Measurements from ENCODE around the gene EIF4G3.
"Not testable (repeated sequence)": the region's sequence is repeated elsewhere in the genome, so short reads cannot be mapped to it uniquely, and the experiment has no call there.

Gene EIF4G3

DNA sequence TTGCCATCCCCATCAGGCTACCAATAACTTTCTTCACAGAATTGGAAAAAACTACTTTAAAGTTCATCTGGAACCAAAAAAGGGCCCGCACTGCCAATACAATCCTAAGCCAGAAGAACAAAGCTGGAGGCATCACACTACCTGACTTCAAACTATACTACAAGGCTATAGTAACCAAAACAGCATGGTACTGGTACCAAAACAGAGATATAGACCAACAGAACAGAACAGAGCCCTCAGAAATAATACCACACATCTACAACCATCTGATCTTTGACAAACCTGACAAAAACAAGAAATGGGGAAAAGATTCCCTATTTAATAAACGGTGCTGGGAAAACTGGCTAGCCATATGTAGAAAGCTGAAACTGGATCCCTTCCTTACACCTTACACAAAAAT lies 84.2 kb downstream of the EIF4G3 start:
- not testable (repeated sequence) for H3K27ac ChIP-seq (ENCODE audit: low read depth, low read length)

DNA sequence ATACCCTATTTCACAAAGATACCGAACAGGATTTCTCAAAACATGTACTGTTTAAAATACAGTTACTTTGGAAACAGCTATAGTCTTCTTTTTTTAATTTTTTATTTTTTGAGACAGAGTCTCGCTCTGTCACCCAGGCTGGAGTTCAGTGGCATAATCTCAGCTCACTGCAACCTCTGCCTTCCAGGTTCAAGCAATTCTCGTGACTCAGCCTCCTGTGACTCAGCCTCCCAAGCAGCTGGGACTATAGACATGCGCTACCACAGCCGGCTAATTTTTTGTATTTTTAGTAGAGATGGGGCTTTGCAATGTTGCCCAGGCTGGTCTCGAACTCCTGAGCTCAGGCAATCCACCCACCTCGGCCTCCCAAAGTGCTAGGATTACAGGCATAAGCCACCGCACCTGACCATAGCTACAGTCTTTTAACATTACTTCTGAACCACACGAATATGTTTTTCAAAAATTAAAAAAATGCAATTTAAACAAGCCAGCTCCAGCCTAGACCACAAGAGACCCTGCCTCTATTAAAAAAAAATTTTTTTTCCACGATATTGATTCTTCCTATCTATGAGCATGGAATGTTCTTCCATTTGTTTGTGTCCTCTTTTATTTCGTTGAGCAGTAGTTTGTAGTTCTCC lies 85.5 kb downstream of the EIF4G3 start:
- not testable (repeated sequence) for H3K4me3 ChIP-seq (ENCODE audit: low read length); H3K27me3 ChIP-seq (ENCODE audit: control insufficient read depth, insufficient read depth, low read length); H3K9ac ChIP-seq (ENCODE audit: low read length); H3K27ac ChIP-seq (ENCODE audit: low read depth, low read length); H3K36me3 ChIP-seq (ENCODE audit: control insufficient read depth, insufficient read depth, low read length); H3K4me1 ChIP-seq (ENCODE audit: control insufficient read depth, insufficient read depth, low read length)

More for the DNA sequence above, 84.2 kb downstream of the EIF4G3 start:
- H3K4me1 ChIP-seq (ENCODE audit: control insufficient read depth, insufficient read depth, low read length); H3K27me3 ChIP-seq (ENCODE audit: control insufficient read depth, insufficient read depth, low read length); H3K4me3 ChIP-seq (ENCODE audit: low read length); H3K9ac ChIP-seq (ENCODE audit: low read length); H3K36me3 ChIP-seq (ENCODE audit: control insufficient read depth, insufficient read depth, low read length): not testable (repeated sequence)

DNA sequence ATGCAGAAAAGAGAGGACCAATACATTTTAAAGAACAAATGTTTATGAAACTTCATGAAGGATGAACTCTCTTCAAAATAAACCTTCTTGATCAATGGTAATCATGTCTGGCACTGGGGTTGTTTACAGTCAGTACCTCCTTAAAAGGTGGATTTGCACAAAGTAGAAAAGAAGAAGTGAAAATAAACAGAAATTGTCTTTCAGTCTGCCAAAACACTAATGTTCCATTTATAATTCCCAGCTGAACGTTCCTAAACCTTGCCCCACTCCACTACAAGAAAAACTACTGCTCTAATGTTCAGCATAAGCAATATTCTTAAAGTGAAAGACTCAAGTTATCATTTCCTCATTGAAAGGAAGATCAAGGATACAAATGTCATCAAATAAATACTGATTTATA lies 86.2 kb downstream of the EIF4G3 start:
- H3K36me3 ChIP-seq (ENCODE audit: control insufficient read depth, insufficient read depth, low read length): peaks cover 3% of the 10 kb centered on the region
- no peaks in the 10 kb centered on the region for H3K27me3 ChIP-seq (ENCODE audit: control insufficient read depth, insufficient read depth, low read length)
- H3K4me3 ChIP-seq (ENCODE audit: low read length): no peak overlapping the region
- H3K9ac ChIP-seq (ENCODE audit: low read length): no peak overlapping the region
- peaks cover 4% of the 10 kb centered on the region for H3K4me1 ChIP-seq (ENCODE audit: control insufficient read depth, insufficient read depth, low read length)
- H3K27ac ChIP-seq (ENCODE audit: low read depth, low read length): no peak overlapping the region

DNA sequence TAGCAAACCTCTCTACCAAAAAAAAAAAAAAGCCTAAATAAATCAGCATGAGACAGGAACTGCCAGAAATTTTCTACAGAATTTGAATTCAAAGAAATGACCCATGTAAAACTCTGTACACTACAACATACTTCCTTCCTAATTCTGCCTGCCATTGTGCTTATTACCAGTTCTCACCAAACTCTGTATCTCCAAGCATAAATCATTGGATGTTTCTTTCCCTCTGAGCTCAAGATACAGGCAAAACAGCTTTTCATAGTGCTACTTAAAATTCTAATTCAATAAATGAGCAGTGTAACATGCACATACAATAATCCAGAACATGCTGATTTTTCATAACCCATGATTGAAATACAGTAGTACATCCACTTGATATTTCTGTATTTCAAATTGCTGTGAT lies 87.0 kb downstream of the EIF4G3 start:
- no peak overlapping the region for H3K4me3 ChIP-seq (ENCODE audit: low read length)
- peaks cover 4% of the 10 kb centered on the region for H3K36me3 ChIP-seq (ENCODE audit: control insufficient read depth, insufficient read depth, low read length)
- H3K4me1 ChIP-seq (ENCODE audit: control insufficient read depth, insufficient read depth, low read length): peaks cover 4% of the 10 kb centered on the region
- H3K27ac ChIP-seq (ENCODE audit: low read depth, low read length): no peak overlapping the region
- H3K9ac ChIP-seq (ENCODE audit: low read length): no peak overlapping the region
- no peaks in the 10 kb centered on the region for H3K27me3 ChIP-seq (ENCODE audit: control insufficient read depth, insufficient read depth, low read length)

DNA sequence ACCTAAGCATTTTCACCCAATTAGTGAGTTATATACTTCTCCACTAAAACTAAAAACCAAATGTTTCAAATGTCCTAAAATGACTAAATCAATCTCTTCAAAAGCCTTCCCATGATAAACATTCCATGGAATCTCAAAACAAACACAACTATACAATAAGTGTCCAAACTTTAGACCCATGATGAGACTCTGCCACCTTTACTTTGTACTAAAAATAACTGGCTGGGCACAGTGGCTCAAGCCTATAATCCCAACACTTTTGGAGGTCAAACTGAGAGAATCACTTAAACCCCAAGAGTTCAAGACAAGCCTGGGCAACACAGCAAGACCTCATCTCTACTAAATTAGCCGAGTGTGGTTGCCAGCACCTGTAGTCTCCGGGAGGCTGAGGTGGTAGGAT lies 87.4 kb downstream of the EIF4G3 start:
- Histone ChIP-seq H3K4me1 (ENCODE audit: control insufficient read depth, insufficient read depth, low read length) (peaks cover 4% of the 10 kb centered on the region), H3K27me3 (ENCODE audit: control insufficient read depth, insufficient read depth, low read length) (no peaks in the 10 kb centered on the region), H3K27ac (ENCODE audit: low read depth, low read length) (no peak overlapping the region), H3K9ac (ENCODE audit: low read length) (no peak overlapping the region), H3K36me3 (ENCODE audit: control insufficient read depth, insufficient read depth, low read length) (peaks cover 6% of the 10 kb centered on the region), H3K4me3 (ENCODE audit: low read length) (no peak overlapping the region)

DNA sequence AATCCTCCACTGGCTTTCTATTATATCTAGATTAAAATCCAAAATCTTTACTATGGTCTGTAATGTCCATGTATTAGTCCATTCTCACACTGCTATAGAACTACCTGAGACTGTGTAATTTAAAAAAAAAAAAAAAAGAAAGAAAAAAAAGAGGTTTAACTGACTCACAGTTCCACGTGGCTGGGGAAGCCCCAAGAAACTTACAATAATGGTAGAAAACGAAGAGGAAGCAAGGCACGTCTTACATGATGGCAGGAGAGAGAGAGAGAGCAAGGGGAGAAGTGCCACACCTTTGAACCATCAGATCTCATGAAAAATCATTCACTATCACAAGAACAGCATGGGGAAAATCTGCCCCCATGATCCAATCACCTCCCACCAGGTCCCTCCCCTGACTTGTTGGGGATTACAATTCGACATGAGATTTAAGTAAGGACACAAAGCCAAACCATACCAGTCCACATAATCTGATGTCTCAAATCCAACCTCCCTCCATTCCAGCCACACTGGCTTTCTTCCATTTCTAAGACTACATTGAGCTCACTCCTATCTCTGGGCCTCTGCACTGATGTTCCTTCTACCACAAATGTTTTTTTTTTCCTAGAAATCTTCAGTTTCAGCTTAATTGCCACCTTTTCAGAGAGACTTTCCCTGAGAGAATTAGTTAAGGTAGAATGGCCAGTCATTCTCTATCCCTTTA lies 92.4 kb downstream of the EIF4G3 start:
- Histone ChIP-seq H3K4me1 (ENCODE audit: control insufficient read depth, insufficient read depth, low read length) (no peaks in the 10 kb centered on the region), H3K36me3 (ENCODE audit: control insufficient read depth, insufficient read depth, low read length) (peaks cover 8% of the 10 kb centered on the region)

DNA sequence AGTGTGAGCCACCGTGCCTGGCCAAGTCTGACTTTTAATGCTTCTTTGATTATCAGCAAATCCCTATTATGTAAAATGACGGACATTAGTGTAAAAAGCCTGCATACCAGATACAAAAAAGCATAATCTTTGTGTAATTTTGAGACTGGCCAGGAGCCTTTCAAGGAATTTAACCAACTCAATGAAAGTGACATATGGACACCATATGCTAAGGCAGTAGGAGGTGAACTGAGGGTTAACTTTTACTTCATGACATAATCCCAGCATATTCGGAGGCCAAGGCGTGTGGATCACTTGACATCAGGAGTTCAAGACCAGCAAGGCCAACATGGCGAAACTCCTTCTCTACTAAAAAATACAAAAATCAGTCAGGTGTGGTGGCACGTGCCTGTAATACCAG lies 94.6 kb downstream of the EIF4G3 start:
- Histone ChIP-seq H3K9ac (ENCODE audit: low read length) (no peak overlapping the region), H3K27ac (ENCODE audit: low read depth, low read length) (no peak overlapping the region), H3K4me1 (ENCODE audit: control insufficient read depth, insufficient read depth, low read length) (no peaks in the 10 kb centered on the region), H3K27me3 (ENCODE audit: control insufficient read depth, insufficient read depth, low read length) (no peaks in the 10 kb centered on the region), H3K36me3 (ENCODE audit: control insufficient read depth, insufficient read depth, low read length) (peaks cover 8% of the 10 kb centered on the region), H3K4me3 (ENCODE audit: low read length) (no peak overlapping the region)

More for the DNA sequence above, 92.4 kb downstream of the EIF4G3 start:
- no peak overlapping the region for H3K4me3 ChIP-seq (ENCODE audit: low read length)
- no peak overlapping the region for H3K27ac ChIP-seq (ENCODE audit: low read depth, low read length)
- H3K27me3 ChIP-seq (ENCODE audit: control insufficient read depth, insufficient read depth, low read length): no peaks in the 10 kb centered on the region
- H3K9ac ChIP-seq (ENCODE audit: low read length): no peak overlapping the region

DNA sequence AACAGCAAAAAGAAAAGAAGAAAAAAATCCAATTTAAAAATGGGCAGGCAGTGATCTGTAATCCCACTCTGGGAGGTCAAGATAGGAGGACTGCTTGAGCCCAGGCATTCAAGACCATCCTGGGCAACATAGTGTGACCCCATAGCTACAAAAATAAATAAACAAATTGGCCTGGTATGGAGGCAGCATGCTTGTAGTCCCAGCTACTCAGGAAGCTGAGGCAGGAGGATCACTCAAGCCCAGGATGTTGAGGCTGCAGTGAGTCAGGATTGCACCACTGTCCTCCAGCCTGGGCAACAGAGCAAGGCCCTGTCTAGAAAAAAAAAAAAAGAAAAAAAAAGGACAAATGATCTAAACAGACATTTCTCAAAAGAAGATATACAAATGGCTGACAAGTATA lies 99.6 kb downstream of the EIF4G3 start:
- H3K27ac ChIP-seq (ENCODE audit: low read depth, low read length): no peak overlapping the region

DNA sequence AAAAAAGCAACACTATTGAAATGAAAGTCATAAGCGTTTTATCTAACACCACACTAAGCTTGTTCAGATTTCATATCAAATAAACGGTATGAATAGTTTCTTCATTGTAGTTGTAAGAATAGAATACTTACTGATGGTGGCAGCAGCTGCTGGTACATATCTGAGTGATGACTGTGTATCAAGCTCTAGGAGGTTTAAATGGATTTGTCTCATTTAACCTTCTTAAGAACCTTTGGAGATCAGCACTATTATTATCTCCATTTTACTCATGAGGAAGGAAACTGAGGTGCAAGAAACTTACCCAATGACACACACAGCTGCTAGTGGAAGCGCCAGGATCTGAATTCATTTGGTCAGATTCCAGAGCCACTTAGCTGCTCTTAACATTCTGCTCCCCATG lies 104.0 kb downstream of the EIF4G3 start:
- H3K27me3 ChIP-seq (ENCODE audit: control insufficient read depth, insufficient read depth, low read length): no peaks in the 10 kb centered on the region
- peaks cover 2% of the 10 kb centered on the region for H3K36me3 ChIP-seq (ENCODE audit: control insufficient read depth, insufficient read depth, low read length)
- H3K27ac ChIP-seq (ENCODE audit: low read depth, low read length): no peak overlapping the region
- no peak overlapping the region for H3K4me3 ChIP-seq (ENCODE audit: low read length)
- H3K9ac ChIP-seq (ENCODE audit: low read length): no peak overlapping the region
- H3K4me1 ChIP-seq (ENCODE audit: control insufficient read depth, insufficient read depth, low read length): peaks cover 2% of the 10 kb centered on the region

More for the DNA sequence above, 99.6 kb downstream of the EIF4G3 start:
- Histone ChIP-seq H3K4me3 (ENCODE audit: low read length) (no peak overlapping the region), H3K9ac (ENCODE audit: low read length) (no peak overlapping the region), H3K36me3 (ENCODE audit: control insufficient read depth, insufficient read depth, low read length) (peaks cover 3% of the 10 kb centered on the region), H3K27me3 (ENCODE audit: control insufficient read depth, insufficient read depth, low read length) (no peaks in the 10 kb centered on the region), H3K4me1 (ENCODE audit: control insufficient read depth, insufficient read depth, low read length) (no peaks in the 10 kb centered on the region)

DNA sequence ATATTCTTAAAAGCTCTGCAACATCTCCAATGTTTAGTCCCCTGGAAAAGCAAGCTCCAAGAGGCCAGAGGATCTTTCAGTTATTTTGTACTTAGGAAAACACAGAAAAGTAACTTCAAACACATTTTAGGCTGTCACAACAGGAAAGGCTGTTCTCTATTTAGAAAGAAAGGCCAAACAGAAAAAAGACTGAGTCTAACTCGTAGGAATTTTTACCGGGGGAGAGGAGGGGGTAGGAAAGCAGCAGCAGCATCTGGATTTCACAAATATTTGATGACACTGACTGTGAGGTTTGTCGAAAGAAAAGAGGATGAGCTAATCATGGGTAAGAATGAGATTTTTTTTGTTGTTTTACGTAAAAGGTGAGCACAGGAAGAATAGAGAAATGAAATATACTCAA lies 107.1 kb downstream of the EIF4G3 start:
- H3K4me3 ChIP-seq (ENCODE audit: low read length): no peak overlapping the region
- H3K27me3 ChIP-seq (ENCODE audit: control insufficient read depth, insufficient read depth, low read length): no peaks in the 10 kb centered on the region
- H3K9ac ChIP-seq (ENCODE audit: low read length): no peak overlapping the region
- H3K27ac ChIP-seq (ENCODE audit: low read depth, low read length): no peak overlapping the region
- peaks cover 2% of the 10 kb centered on the region for H3K36me3 ChIP-seq (ENCODE audit: control insufficient read depth, insufficient read depth, low read length)
- peaks cover 2% of the 10 kb centered on the region for H3K4me1 ChIP-seq (ENCODE audit: control insufficient read depth, insufficient read depth, low read length)

DNA sequence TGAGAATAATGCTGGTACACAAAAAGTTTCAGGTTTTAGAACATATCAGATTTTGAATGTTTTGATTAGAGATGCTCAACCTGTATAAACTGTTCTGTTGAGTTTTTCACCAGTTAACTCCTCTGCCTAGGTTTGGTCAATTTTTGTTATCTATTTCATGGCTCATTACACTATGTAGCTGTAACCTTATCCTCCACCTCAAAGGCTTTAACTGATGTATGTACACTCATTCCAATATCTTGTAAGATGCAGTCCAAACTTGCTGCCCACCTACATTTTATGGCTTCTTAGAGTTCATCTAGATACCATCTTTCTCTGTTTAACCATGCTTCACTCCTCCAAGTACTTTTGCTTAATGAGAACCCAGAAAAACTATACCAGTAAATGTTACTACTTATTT lies 107.8 kb downstream of the EIF4G3 start:
- H3K36me3 ChIP-seq (ENCODE audit: control insufficient read depth, insufficient read depth, low read length): peaks cover 2% of the 10 kb centered on the region
- no peak overlapping the region for H3K4me3 ChIP-seq (ENCODE audit: low read length)
- no peak overlapping the region for H3K27ac ChIP-seq (ENCODE audit: low read depth, low read length)
- peaks cover 2% of the 10 kb centered on the region for H3K4me1 ChIP-seq (ENCODE audit: control insufficient read depth, insufficient read depth, low read length)
- no peaks in the 10 kb centered on the region for H3K27me3 ChIP-seq (ENCODE audit: control insufficient read depth, insufficient read depth, low read length)
- H3K9ac ChIP-seq (ENCODE audit: low read length): no peak overlapping the region

DNA sequence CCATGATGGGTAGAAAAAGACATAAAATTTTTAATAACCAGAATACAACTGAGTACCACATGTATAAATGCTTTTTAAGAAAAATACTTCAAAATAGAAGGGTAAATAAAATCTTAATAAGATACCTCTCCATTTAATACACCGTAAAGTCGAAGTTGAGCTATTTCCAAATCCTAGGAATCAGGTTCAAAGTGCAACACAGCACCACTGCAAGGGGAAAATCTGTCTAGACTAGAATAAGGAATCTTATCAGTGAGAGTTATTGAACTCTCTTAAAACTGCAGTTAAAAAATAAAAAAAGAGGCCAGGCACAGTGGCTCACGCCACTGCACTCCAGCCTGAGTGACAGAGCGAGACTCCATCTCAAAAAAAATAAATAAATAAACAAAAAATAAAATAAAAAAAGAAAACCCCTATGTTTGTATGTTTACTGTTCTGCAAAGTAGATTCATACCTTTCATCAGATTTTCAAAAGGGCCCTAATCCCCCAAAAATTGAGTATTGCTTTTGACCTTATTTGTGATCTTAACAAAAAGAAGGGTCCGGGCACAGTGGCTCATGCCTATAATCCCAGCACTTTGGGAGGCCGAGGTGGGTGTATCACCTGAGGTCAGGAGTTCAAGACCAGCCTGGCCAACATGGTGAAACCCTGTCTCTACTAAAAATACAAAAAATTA lies 109.0 kb downstream of the EIF4G3 start:
- Histone ChIP-seq H3K4me1 (ENCODE audit: control insufficient read depth, insufficient read depth, low read length) (peaks cover 2% of the 10 kb centered on the region), H3K27me3 (ENCODE audit: control insufficient read depth, insufficient read depth, low read length) (no peaks in the 10 kb centered on the region), H3K9ac (ENCODE audit: low read length) (no peak overlapping the region), H3K4me3 (ENCODE audit: low read length) (no peak overlapping the region), H3K27ac (ENCODE audit: low read depth, low read length) (no peak overlapping the region), H3K36me3 (ENCODE audit: control insufficient read depth, insufficient read depth, low read length) (no peaks in the 10 kb centered on the region)
